GM18870 (cell line): ENCODE measurements around the gene AQP5.

Experiments
- ATAC-seq: cut with Tn5 transposase; IDR thresholded peaks from one replicate; pipeline ENCODE4 v1.9.1; 2021; ENCODE audit warnings: moderate library complexity; ENCODE audit not compliant: unreplicated experiment

Gene AQP5

GRCh38 chr12:49932023-49932422, 29.6 kb upstream of the AQP5 start:
- ATAC-seq: no peak

- no peak for ATAC-seq
Measured at GRCh38 chr12:49932533-49933130, 29.0 kb upstream of the AQP5 start.

- ATAC-seq: no peak
Measured at GRCh38 chr12:49933796-49934195, 27.9 kb upstream of the AQP5 start.

GRCh38 chr12:49934505-49934904, 27.2 kb upstream of the AQP5 start:
- ATAC-seq: no peak

- no peak for ATAC-seq
Measured at GRCh38 chr12:49936925-49937324, 24.7 kb upstream of the AQP5 start.

- ATAC-seq: no peak
Measured at GRCh38 chr12:49937639-49938300, 23.9 kb upstream of the AQP5 start.

GRCh38 chr12:49939307-49939706, 22.4 kb upstream of the AQP5 start:
- ATAC-seq: no peak

- no peak for ATAC-seq
Measured at GRCh38 chr12:49939707-49940106, 22.0 kb upstream of the AQP5 start.

GRCh38 chr12:49941556-49942511, 19.8 kb upstream of the AQP5 start:
- no peak for ATAC-seq

GRCh38 chr12:49942512-49942893, 19.2 kb upstream of the AQP5 start:
- no peak for ATAC-seq

- no peak for ATAC-seq
Measured at GRCh38 chr12:49942921-49943624, 18.6 kb upstream of the AQP5 start.

GRCh38 chr12:49943625-49943960, 18.1 kb upstream of the AQP5 start:
- ATAC-seq: no peak

GRCh38 chr12:49944046-49944445, 17.6 kb upstream of the AQP5 start:
- no peak for ATAC-seq

GRCh38 chr12:49944718-49945117, 17.0 kb upstream of the AQP5 start:
- ATAC-seq: no peak

- peak; percentile 58 for ATAC-seq
Measured at GRCh38 chr12:49945394-49946080, 16.1 kb upstream of the AQP5 start.

- no peak for ATAC-seq
Measured at GRCh38 chr12:49946086-49946485, 15.6 kb upstream of the AQP5 start.

- no peak for ATAC-seq
Measured at GRCh38 chr12:49946497-49946896, 15.2 kb upstream of the AQP5 start.

- no peak for ATAC-seq
Measured at GRCh38 chr12:49947593-49948226, 14.0 kb upstream of the AQP5 start.

- no peak for ATAC-seq
Measured at GRCh38 chr12:49948866-49949845, 12.5 kb upstream of the AQP5 start.
